Activated CD8-positive, alpha-beta memory T cell treated with anti-CD3 and anti-CD28 coated beads for 48 hours (primary cell): ENCODE measurements around the gene RAD21L1.

Experiments used
- DNase-seq, 3 experiments: peaks; one replicate each; pipeline ENCODE4 v3.0.0-alpha.2; 2020; ENCODE audit warnings: low read depth in 2 of 3, low spot score in 2 of 3

RAD21L1 gene

DNA sequence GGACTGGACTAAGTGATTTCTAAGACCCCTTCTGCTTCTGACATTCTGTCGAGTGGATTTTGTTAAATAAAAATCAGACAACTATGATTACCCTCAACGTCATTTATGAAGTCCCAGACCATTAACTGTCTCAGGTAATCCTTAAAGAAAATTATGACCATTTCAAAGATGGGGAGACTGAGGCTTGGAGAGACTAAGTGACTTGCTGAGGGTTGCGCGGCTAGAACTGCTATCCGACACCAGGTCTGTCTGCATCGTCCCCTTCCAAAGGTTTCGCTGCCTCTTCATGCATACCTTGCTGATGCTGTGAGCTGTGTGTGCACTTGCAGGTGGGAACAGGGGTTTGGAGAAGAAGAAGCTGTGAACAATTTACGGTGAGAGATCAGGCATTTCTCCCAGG lies 43.4 kb downstream of the RAD21L1 start:
- no peak for DNase-seq

DNA sequence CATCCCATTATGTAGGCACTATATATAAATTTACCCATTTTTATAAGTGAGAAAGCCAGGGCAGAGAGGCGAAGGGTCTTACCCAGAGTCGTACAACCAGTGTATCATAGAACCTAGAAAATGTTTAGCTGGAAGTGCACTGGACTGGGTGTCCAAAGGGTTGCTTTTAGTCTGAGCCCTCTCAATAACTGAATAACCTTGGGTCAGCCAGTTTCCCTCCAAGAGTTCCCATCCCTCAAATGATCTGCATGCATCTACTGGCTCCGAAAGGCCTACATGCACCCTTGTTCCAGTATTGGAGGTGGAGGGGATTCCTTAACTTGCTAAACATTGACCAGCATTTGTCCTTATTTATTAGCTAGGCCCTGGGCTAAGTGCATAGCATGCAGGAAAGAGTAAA lies 44.0 kb downstream of the RAD21L1 start:
- no peak for DNase-seq

DNA sequence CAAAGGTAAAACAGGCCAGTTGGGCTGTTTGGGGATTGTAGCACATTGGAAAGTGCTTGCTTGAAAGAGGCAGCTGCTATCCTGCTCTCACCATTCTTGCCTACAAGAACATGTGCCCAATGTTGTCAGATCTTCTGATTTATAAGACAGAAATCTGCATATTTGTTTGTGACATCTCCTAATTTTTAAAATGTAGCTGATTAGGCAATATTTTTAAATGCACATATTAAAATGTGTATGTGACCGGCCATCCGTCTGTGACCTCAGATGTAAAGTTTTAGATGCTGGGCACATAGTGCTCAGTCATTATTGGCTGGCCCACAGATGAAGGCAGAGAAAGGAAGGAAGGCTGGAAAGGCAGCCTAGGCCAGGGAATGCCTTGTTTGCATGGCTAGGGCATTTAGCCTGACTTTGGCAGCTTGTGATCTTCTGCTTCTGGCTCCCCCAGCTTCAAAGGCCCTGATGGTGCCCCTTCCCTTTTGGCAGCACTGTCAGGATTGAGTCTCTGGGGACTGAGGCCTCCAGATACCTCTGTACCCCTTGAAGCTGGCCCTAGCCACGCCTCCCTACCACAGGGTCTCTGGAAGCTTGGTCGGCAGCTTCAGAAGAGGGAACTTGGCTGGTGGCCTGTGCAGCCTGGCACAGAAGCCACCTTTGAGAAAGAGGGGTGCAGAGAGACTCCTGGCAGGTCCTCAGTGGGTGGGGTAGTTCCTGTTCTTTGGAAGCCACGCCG lies 46.7 kb downstream of the RAD21L1 start:
- DNase-seq: no peak

DNA sequence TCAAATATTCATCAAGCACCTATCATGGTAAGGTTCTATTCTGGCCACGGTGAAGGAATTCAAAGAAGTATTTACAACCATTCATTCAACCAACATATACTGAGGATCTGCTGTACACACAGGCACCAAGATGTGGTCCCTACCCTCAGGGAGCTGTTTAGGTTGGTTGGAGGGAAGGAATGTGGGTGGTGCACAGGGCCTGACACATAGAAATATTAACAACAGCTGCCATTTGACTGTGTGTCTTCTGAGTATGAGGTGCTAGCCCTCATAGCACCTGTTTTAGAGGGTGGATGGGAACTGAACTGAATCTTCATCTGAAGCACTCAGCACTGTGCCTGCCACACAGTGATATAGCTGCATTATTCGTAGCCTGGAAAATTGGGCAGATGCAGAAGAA lies 47.5 kb downstream of the RAD21L1 start:
- no peak for DNase-seq

DNA sequence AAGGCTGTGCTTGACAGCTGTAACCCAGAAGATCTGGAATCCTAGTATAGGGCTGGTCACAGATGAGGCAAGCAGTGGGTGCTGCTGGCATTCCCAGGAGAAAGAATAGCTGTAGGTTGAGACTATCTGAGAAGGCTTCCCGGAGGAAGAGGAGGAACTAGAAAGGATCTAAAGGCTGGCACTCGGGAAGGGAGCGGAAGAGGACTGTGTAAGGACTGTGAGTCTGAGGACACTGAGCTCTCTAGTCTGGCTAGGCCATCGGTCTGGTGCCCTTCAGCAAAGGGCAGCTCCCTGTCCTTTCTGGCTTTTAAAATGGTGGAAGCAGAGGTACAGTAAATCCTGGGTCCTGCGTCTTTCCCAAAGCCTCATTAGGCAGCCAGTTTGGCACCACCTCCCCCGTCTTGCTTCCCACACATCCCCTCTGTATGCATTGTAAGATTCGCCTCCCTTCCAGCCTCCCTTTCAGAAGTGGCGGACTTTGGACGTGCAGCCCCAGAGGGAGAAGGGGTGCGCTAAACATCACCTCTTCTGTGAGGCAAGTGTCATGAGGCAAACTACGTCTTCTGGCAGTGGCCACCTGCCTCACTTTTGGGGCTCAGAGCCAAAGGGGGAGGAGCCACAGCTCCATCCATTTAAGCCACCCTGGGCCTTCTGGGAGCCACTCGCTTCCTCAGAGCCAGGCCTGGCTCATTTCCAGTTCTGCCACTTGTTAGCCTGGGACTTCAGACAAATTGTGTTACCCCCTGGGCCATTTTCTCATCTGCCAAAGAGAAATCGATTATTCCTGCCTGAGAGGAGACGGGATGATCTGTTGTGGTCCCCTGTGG lies 48.9 kb downstream of the RAD21L1 start:
- DNase-seq: no peak

DNA sequence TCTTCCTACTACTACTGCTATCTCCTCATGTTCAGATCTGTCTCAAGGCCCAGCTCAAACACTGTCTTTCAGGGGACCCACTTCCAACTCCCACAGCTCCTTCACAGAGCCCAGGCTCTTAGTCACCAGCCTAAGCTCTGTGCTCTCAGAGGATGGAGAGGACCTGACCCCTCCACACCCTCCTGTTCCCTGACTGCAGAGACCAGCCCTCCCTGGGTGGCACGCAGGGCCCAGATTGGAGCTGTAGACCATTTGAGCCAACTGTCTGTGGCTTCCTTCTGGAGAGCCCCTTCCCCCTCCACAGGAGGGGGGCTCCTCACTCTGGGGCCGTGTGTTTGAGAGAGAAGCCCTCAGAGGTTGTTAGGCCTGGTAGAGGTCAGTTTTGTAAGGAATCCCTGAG lies 50.1 kb downstream of the RAD21L1 start:
- no peak for DNase-seq

DNA sequence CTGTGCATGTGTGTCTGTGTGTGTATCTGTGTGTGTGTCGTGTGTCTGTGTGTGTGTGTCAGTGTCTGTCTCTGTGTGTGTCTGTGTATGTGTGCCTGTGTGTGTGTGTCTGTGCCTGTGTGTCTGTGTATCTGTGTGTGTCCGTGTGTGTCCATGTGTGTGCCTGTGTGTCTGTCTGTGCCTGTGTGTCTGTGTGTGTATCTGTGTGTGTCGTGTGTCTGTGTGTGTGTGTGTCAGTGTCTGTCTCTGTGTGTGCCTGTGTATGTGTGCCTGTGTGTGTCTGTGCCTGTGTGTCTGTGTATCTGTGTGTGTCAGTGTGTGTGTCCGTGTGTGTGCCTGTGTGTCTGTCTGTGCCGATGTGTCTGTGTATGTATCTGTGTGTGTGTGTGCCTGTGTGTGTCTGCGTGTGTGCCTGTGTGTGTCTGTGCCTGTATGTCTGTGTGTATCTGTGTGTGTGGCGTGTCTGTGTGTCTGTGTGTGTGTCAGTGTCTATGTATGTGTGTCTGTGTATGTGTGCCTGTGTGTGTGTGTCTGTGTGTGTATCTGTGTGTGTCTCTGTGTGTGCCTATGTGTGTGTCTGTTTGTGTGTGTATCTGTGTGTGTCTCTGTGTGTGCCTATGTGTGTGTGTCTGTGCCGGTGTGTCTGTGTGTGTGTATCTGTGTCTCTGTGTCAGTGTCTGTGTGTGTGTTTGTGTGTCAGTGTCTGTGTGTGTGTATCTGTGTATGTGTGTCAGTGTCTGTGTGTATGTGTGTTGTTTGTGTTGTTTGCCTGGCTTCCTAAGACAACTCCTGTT lies 51.9 kb downstream of the RAD21L1 start:
- DNase-seq: no peak

DNA sequence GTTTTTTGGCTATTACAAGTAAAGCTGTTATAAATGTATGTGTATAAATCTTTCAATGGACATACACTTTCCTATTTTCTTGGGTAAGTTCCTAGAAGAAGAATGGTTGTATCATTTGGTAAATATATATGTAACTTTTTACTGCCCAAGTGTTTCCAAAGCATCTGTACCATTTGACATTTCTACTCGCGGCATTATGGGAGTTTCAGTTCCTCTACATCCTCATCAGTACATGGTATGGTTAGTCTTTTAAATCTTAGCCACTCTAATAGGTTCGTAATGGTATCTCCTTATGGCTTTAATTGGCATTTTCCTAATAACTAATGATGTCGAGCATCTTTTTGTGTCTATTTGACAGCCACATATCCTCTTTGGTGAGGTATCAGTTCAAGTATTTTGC lies 53.1 kb downstream of the RAD21L1 start:
- no peak for DNase-seq

DNA sequence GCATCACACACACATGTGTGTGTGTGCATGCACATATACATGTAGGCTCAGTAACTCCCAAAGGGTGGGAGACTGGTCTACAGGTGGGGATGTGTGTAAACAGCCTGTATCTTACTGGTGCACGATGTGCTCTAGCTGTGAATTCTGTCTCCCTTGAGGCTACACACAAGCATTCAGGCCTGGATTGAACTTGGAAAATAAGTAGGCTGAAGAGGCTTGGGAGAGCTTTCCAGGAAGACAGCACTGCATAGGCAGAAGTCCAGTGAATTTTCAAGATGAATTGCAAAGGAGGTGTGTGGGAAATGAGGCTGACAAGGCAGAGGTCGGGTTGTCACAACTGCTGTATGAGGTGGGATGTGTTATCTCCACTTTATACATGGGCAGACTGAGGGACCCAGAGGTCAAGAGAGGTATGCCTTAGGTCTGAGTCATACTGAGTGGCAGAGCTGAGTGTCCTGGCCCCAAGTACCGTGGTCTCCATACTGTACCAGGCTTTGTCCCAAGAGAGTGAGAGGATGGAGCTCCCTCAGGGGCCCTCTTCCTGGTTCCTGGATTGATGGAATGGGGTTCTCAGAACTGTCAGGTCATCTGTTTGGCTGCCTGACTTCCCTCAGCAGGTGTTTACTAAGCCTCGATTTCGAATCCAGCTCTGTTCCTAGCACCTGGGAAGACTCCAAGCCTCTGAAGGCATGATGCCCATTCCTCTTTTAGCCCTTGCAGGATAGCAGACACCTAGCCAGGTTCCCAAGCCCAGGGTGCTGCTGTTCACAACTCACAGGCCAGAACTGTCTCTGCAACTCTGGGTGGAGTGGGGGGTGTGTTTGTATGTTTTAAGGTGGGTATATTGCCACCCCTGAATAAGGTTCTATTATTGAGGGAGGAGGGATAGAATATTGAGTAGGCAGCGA lies 54.6 kb downstream of the RAD21L1 start:
- DNase-seq: no peak

DNA sequence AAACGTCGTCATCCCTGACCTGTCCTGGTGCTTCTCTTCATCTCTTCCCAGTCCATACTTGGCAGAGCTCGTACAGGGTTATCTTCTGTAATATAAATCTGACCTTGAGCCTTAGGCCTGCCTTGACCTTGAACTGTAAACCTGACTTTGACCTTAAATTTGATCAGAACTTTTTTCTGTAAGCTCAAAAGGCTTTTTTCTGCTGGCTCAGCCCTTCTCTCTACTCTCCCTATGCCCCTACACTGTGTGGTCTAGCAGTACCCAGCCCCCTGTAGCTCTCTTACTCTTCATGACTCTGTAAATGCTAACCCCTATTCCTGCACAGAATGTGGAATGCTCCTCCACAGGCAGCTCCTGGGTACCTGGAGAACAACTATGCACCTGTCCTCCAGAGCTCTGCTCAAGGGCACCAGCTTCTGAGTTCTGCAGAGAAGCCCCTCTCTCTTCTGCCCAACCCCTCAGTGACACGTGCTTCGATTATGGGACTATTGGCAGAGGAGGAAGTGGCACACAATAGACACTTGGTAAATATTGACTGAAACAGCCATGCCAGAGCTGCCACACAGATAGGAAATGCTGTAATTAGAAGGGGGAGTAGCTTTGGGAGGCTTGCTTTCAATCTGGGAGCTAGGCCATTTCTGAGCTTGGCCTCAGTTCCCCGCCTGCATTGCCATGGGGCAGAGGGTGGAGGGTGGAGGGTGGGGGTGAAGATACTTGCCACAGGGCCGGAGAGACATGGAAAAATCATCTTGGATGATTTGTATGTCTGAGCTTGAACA lies 55.6 kb downstream of the RAD21L1 start:
- DNase-seq: no peak

DNA sequence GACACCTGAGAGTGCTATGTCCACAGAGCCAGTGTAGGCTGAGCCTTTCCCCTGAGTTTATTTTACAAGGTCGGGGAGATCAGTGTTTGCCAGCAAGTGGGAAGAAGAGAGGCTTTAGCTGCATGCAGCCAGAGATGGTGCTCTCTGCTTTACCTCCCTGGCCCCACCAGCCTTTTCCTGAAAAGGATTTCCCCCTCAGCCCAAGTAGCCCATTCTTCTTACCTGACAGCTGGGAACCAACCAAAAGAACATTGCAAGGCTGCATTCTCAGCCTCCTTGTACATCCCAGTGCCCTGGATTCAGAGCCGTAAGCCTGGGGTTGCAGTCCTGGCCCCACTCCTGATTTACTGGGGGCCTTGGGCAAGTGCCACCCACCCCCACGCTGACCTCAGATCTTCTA lies 57.1 kb downstream of the RAD21L1 start:
- no peak for DNase-seq

DNA sequence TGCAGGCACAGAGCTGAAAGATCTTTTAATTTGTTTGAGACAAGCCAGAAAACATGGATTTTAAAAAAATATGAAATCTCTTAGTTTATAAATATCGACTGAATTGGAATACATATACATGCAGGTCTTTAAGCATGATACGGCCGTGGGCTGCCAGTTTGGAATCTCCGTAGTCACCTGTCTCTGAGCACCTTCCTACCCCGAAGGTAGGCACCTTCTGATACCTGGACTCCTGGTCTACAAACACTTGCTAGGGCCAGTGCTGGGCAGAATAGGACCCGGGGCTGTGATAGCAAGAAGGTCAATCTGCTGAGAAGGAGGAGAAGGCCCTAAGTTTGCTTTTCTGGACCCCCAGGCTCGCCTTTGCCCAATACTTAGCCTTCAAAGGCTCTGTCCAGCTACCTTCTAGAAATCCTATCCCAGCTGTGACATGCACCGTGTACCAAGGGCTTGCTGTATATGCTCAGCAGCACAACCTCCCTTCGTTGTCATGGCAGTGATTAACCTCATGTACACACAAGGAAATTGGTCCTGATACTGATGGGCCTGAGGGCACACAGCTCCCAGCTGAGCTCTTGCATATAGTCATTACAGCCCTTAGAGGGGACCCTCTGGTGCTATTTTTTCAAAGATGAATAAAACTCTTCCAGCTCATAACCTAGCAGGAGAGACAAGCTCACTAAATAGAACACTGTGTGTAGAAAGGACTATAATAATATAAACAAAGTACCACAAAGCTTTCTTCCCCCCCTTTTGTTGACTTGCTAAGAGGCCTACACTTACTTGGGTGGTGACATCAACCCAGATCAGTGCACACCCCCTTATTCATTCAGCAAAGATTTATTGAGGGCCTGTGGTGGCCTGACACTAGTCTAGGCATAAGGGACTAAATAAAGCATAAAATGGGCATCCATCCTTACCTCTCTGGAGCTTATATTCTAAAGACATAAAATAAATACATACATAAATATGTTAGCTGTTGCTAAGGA lies 58.0 kb downstream of the RAD21L1 start:
- no peak for DNase-seq

DNA sequence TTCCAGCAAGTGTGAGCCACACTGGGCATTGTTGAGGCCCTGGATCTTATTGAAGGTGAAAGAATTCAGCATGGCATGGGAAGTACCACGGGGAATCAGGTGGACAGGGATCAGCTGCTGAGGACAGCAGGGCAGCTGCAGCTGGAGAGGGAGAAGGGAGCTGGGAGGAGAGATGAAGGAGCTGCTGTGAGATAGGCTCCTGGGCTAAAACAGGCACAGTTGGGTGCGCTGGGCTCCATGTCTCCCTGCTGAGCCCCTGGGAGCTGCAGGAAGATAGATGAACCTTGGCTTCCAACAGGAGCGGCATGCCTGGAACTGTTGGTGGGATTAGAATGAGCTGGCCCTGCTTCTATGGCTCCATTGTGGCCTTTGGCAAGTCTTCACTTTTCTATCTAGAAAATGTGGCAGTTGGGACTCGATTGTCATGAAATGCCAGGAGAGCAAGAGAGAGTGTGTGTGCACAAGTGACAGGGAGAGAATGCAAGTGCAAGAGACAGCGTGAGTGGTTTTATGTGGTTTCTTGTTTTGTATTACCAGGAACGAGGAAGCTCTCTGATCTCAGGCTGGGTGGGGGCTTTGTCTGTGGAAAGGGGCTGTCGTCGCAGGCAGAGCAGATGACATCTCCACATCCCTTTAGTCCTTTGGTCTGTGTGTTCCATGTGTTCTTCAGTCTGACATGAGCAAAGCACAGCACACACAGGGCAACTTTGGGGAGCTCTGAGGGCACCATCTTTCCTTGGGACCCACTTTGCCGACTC lies 60.6 kb downstream of the RAD21L1 start:
- no peak for DNase-seq

DNA sequence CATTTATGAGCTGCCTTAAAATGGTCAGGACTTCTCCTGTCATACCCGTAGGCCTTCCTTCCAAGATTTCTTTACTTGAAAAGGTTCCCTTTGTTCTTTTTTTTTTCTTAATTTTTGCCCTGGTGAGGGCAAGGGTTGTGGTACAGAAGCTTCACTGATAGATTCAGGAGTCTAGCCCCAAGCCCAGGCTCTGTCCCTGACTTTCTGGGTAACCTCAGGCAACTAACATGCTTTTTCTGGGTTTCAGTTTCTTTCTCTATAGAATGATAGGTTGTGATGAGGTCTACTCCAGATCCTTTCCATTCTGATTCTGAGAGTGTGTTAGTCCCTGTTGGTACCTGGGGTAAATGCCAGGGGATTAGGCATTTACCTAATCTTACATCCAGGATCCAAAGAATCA lies 61.5 kb downstream of the RAD21L1 start:
- no peak for DNase-seq

DNA sequence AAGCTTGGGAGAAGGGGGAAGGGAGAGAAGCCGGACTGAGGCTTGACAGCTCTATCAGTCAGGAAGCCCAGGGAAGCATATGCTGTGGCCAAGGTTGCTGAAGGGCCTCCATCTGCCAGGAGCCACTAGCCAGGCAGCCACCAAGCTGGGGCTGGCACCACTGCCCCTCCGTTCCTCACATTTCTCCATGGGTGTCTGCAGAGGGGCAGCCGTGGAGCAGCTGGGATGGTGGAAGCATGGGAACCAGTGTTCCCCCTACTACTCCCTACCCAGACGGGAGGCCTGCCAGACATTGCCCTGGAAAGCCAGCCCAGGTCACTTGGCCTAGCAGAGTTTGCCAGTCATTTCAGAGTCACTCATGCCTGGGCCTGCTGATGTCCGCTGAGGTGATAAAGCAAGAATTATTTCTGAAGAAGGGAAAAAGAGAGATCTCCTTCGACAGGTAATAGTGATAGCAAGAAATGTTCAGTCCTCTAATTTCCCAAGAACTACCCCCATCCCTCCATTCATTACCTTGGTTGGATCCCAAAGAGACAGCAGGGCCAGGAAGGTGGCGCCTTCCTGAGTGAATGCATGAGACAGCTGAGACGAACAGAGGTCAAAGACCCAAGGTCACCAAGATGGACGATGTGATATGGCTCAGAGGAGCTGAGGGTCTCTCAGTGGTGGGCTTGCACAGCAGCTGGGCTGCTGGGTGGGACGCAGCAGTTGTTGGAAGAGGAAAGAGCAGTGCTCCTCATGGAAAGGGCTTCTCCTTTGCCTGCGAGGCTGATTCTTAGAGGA lies 62.1 kb downstream of the RAD21L1 start:
- DNase-seq: no peak

DNA sequence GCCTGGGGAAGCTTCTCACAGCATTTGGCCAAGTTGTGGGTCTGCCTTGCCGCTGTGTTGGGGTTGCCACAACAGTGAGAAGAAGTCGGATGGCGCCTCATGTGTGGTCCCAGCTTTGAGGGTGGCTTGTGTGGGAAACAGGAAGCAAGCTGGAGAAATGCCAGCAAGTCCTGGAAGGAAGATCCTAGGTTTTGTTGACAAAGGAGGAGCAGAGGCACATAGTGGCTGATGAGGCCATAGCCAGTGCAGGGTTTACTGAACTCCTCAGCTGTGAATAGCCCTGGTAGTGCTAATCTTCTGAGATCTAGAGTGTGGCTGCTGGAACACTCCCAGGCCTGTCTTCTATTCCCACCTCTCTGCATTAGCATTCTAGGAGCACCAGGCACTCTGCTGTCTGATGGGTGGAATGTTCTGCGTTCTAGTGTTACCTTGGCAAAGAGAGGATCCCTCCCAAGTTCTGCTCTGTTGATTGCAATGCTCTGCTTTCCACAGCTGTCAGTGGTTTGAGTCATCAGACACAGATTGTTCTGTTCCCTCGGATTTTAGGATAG lies 65.4 kb downstream of the RAD21L1 start:
- DNase-seq: no peak

DNA sequence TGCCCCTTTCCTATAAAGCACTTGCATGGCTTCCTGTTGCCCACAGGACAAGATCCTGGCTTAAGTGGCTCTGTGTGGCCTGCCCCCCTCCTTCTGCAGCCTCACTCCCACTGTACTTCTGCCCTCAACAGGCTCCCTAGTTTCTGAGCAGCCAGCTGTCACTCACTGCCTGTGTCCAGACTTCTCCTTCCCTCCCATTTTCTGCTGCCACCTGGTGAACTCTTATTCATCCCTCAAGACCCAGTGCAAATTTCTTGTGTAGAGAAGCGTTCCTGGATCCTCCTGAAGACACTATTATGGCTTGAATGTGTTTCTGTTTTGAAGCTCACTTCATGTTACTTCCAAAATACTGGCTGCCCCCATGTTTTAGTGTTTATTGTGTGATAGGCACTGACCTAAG lies 66.8 kb downstream of the RAD21L1 start:
- no peak for DNase-seq
